Left lung (tissue), 10 donors: Measurements from ENCODE around the gene EBI3. TPM values are rescaled to one million over a fixed set of nuclear protein-coding genes. Genes with fewer than 3 reads are reported as not detected.

Source experiments
- ATAC-seq: fragments of 200-7000 bp; cut with Tn5 transposase; one replicate; pipeline ENCODE4 v1.9.1; 2020; ENCODE audit warnings: moderate library complexity
- DNase-seq, 4 donors: peaks; one replicate each; pipeline ENCODE4 v3.0.0-alpha.2; 2013 to 2020
- H3K27ac ChIP-seq, 2 donors: fragments of 200-600 bp; sonication (generic) in 1 of 2; one replicate each; pipeline versions ENCODE4 v1.5.0 to v1.8.0; 2020 to 2021
- H3K27me3 ChIP-seq, 2 donors: fragments of 200-600 bp; sonication (generic) in 1 of 2; one replicate each; pipeline versions ENCODE4 v1.5.0 to v1.8.0; 2020 to 2021
- H3K36me3 ChIP-seq, 2 donors: fragments of 200-600 bp; sonication (generic) in 1 of 2; one replicate each; pipeline versions ENCODE4 v1.5.0 to v1.8.0; 2020 to 2021
- H3K4me1 ChIP-seq, 2 donors: fragments of 200-600 bp; one replicate each; pipeline ENCODE4 v1.8.0; 2021
- H3K4me3 ChIP-seq, 2 donors: fragments of 200-600 bp; sonication (generic) in 1 of 2; one replicate each; pipeline versions ENCODE4 v1.5.0 to v1.8.0; 2020 to 2021; ENCODE audit warnings: mild to moderate bottlenecking in 1 of 2
- H3K9me3 ChIP-seq, 2 donors: fragments of 200-600 bp; sonication (generic) in 1 of 2; one replicate each; pipeline versions ENCODE4 v1.5.0 to v1.8.0; 2020 to 2021
- CTCF ChIP-seq, 2 donors: fragments of 200-600 bp; sonication (generic) in 1 of 2; IDR thresholded peaks; one replicate each; pipeline versions ENCODE4 v1.5.0 to v1.8.0; 2021; ENCODE audit warnings: antibody characterized with exemption in 2 of 2
- intact Hi-C, 2 donors: fragments of 100-400 bp; cut with DNase I; formaldehyde crosslinking; loops; one replicate each; pipeline versions ENCODE4 v1.11.2 to v1.14.2; 2022
- polyA plus RNA-seq, 6 donors: library from polyadenylated mRNA; unstranded; fragments of 120-200 nt; gene quantifications; one replicate each; pipeline ENCODE4 v1.2.1, GENCODE V29; 2013; ENCODE audit not compliant: insufficient read length in 6 of 6
- total RNA-seq, 2 donors: library from RNA; stranded (reverse); fragmentation: NEBNext Ultra II Directional; extraction: Animal tissue kit (Norgen Biotek cat#: 25700); gene quantifications; one replicate each; pipeline ENCODE4 v1.2.1, GENCODE V29; 2021
- donor health status: DM: no; HTN: yes; CAD: no.
- donor health status: DM: no; HTN: no; CAD: no.

EBI3 gene
- total and polyA plus RNA-seq, 8 donors = 0.39 to 6.0 (median 0.64) TPM

- DNase-seq (no peak), ATAC-seq (no peak)
- H3K4me1 ChIP-seq = peaks cover 5 to 29% of the 10 kb centered on the region in 2 donors
- H3K9me3 ChIP-seq = no peaks in the 10 kb centered on the region
- H3K27ac ChIP-seq = no peak overlapping the region
- no peaks in the 10 kb centered on the region for H3K27me3 ChIP-seq
- TF ChIP-seq CTCF (IDR thresholded peaks at IDR 0.05) = no peak
- peaks cover 0 to 2% of the 10 kb centered on the region in 2 donors for H3K36me3 ChIP-seq
- intact Hi-C loops = no loop called here
- H3K4me3 ChIP-seq = no peak overlapping the region
These were observed 44.5 kb upstream of the EBI3 start for GRCh38 chr19:4184718-4185352.

- Histone ChIP-seq H3K4me1 (peaks cover 5 to 26% of the 10 kb centered on the region in 2 donors), H3K36me3 (no peaks in the 10 kb centered on the region), H3K27ac (no peak overlapping the region), H3K4me3 (no peak overlapping the region), H3K9me3 (no peaks in the 10 kb centered on the region), H3K27me3 (no peaks in the 10 kb centered on the region)
- intact Hi-C loops = no loop called here
- TF ChIP-seq CTCF (IDR thresholded peaks at IDR 0.05) = no peak
- ATAC-seq (no peak), DNase-seq (no peak)
These were observed 43.8 kb upstream of the EBI3 start for GRCh38 chr19:4185413-4186086.

GRCh38 chr19:4186087-4186993, 43.0 kb upstream of the EBI3 start:
- Histone ChIP-seq H3K9me3 (no peaks in the 10 kb centered on the region), H3K27me3 (no peaks in the 10 kb centered on the region), H3K36me3 (no peaks in the 10 kb centered on the region), H3K4me3 (no peak overlapping the region), H3K4me1 (peaks cover 5 to 18% of the 10 kb centered on the region in 2 donors), H3K27ac (no peak overlapping the region)
- ATAC-seq (peak; percentile 76), DNase-seq (peak in 3 of 4 donors; percentile 22 to 75 (median 52))
- intact Hi-C loops = no loop called here
- peak; percentile 54 to 86 for TF ChIP-seq CTCF (IDR thresholded peaks at IDR 0.05)

GRCh38 chr19:4187313-4188122, 41.8 kb upstream of the EBI3 start:
- no peak for TF ChIP-seq CTCF (IDR thresholded peaks at IDR 0.05)
- H3K9me3 ChIP-seq = no peaks in the 10 kb centered on the region
- intact Hi-C loops = no loop called here
- H3K27me3 ChIP-seq = peaks cover 0 to 3% of the 10 kb centered on the region in 2 donors
- no peak for ATAC-seq
- H3K27ac ChIP-seq = no peak overlapping the region
- H3K4me3 ChIP-seq = no peak overlapping the region
- peaks cover 5 to 11% of the 10 kb centered on the region in 2 donors for H3K4me1 ChIP-seq
- H3K36me3 ChIP-seq = no peaks in the 10 kb centered on the region
- DNase-seq = no peak
